Neural progenitor cell (in vitro differentiated cells): ENCODE results near the gene UQCR11. TPM values are rescaled to one million over a fixed set of nuclear protein-coding genes. Genes with fewer than 3 reads are reported as not detected.

Experiments
- DNase-seq: peaks from one replicate; pipeline ENCODE4 v3.0.0-alpha.2; 2016; ENCODE audit warnings: low spot score
- H2AFZ ChIP-seq: fragments of 200-600 bp; sonication (generic); replicated peaks from 2 replicates; pipeline ENCODE4 v1.6.1; 2016; ENCODE audit warnings: antibody characterized with exemption
- H3F3A ChIP-seq: fragments of 200-600 bp; sonication (generic); 2 replicates; pipeline ENCODE4 v1.6.1; 2016; ENCODE audit warnings: antibody characterized with exemption, low read depth
- H3K27ac ChIP-seq: fragments of 200-600 bp; sonication (generic); 2 replicates; pipeline ENCODE4 v1.5.1; 2016; ENCODE audit warnings: mild to moderate bottlenecking
- H3K27me3 ChIP-seq: fragments of 200-600 bp; sonication (generic); 2 replicates; pipeline ENCODE4 v1.6.1; 2016; ENCODE audit warnings: mild to moderate bottlenecking, moderate library complexity
- H3K36me3 ChIP-seq: fragments of 200-600 bp; sonication (generic); 2 replicates; pipeline ENCODE4 v1.5.1; 2016
- H3K4me1 ChIP-seq: fragments of 200-600 bp; sonication (generic); 2 replicates; pipeline ENCODE4 v1.6.1; 2016; ENCODE audit warnings: mixed run types
- H3K4me2 ChIP-seq: fragments of 200-600 bp; sonication (generic); 2 replicates; pipeline ENCODE4 v1.6.1; 2016
- H3K4me3 ChIP-seq: fragments of 200-600 bp; sonication (generic); 2 replicates; pipeline ENCODE4 v1.5.1; 2016
- H3K79me2 ChIP-seq: fragments of 200-600 bp; sonication (generic); 2 replicates; pipeline ENCODE4 v1.6.1; 2016; ENCODE audit warnings: low read depth
- H3K9ac ChIP-seq: fragments of 200-600 bp; sonication (generic); 2 replicates; pipeline ENCODE4 v1.6.1; 2016
- H3K9me3 ChIP-seq: fragments of 200-600 bp; sonication (generic); 2 replicates; pipeline ENCODE4 v1.5.1; 2016; ENCODE audit warnings: low read depth
- H4K20me1 ChIP-seq: fragments of 200-600 bp; sonication (generic); 2 replicates; pipeline ENCODE4 v1.6.1; 2016; ENCODE audit warnings: low read depth
- H3K27ac Mint-ChIP-seq: 3 replicates; pipeline ENCODE4 v1.8.0; 2021; ENCODE audit warnings: mixed read lengths
- H3K27me3 Mint-ChIP-seq: 2 replicates; pipeline ENCODE4 v1.8.0; 2022; ENCODE audit warnings: low read depth, mild to moderate bottlenecking, inconsistent platforms, moderate library complexity, mixed read lengths; ENCODE audit not compliant: insufficient read depth
- H3K36me3 Mint-ChIP-seq: 3 replicates; pipeline ENCODE4 v1.8.0; 2021; ENCODE audit warnings: mixed read lengths
- H3K4me1 Mint-ChIP-seq: 3 replicates; pipeline ENCODE4 v1.8.0; 2021; ENCODE audit warnings: mixed read lengths
- H3K4me3 Mint-ChIP-seq: 3 replicates; pipeline ENCODE4 v1.8.0; 2021; ENCODE audit warnings: mild to moderate bottlenecking, moderate library complexity, mixed read lengths
- H3K9me3 Mint-ChIP-seq: 3 replicates; pipeline ENCODE4 v1.8.0; 2020; ENCODE audit warnings: mixed read lengths
- CTCF ChIP-seq: fragments of 200-600 bp; sonication (generic); IDR thresholded peaks from 2 replicates; pipeline ENCODE4 v1.5.1; 2017; ENCODE audit warnings: antibody characterized with exemption, mild to moderate bottlenecking
- EZH2 ChIP-seq: fragments of 200-600 bp; sonication (generic); IDR thresholded peaks from 2 replicates; pipeline ENCODE4 v1.6.1; 2017; ENCODE audit warnings: antibody characterized with exemption, mild to moderate bottlenecking, moderate library complexity
- EZH2phosphoT487 ChIP-seq: fragments of 200-600 bp; sonication (generic); IDR thresholded peaks from 2 replicates; pipeline ENCODE4 v1.6.1; 2017; ENCODE audit warnings: antibody characterized with exemption
- total RNA-seq: library from RNA; depleted of rRNA; stranded (reverse); fragments of >200 nt; gene quantifications from 2 replicates; pipeline ENCODE4 v1.2.3, GENCODE V29; 2015; ENCODE audit warnings: low replicate concordance

The UQCR11 gene
- total RNA-seq, 1 donor from 2014 or later = 37.4 TPM

- no peaks in the 10 kb centered on the region for H3K4me1 ChIP-seq
- peaks cover 15% of the 10 kb centered on the region for H4K20me1 ChIP-seq
- Mint-ChIP-seq H3K4me3 (no peak overlapping the region), H3K4me1 (peaks cover 8% of the 10 kb centered on the region), H3K27ac (no peak overlapping the region), H3K36me3 (peaks cover 5% of the 10 kb centered on the region), H3K27me3 (peaks cover 8% of the 10 kb centered on the region), H3K9me3 (no peaks in the 10 kb centered on the region)
- H3K4me3 ChIP-seq = no peak overlapping the region
- no peak for TF ChIP-seq EZH2
- no peak for TF ChIP-seq EZH2phosphoT487
- TF ChIP-seq CTCF = no peak
- peak overlapping the region; percentile 53 for H3K27ac ChIP-seq
- no peaks in the 10 kb centered on the region for H3K36me3 ChIP-seq
- H3K4me2 ChIP-seq = no peak overlapping the region
- no peak for DNase-seq
- H3K9ac ChIP-seq = no peak overlapping the region
- H3K79me2 ChIP-seq = peaks cover 3% of the 10 kb centered on the region
- no peaks in the 10 kb centered on the region for H3K9me3 ChIP-seq
- H3F3A ChIP-seq = peaks cover 56% of the 10 kb centered on the region
- no peak overlapping the region for H2AFZ ChIP-seq
- no peaks in the 10 kb centered on the region for H3K27me3 ChIP-seq
Observed at GRCh38 chr19:1609680-1610474, 4.6 kb upstream of the UQCR11 start.

DNA sequence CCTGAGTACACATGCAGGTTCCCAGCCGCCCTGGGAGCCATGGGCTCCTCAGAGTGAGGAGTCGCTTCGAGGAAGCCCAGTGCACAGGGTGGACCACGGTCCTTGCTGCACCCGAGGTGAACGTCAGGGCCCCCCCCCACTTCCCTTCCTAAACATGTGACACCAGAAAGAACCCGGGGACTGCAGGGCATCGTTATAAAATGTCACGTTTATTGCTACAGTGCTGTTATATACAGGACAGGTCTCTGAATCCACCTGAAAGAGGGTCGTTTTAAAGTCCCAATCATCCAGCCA lies 3.8 kb upstream of the UQCR11 start:
- H3K4me3 ChIP-seq = no peak overlapping the region
- H3K27me3 ChIP-seq = no peaks in the 10 kb centered on the region
- peaks cover 56% of the 10 kb centered on the region for H3F3A ChIP-seq
- H3K9me3 ChIP-seq = no peaks in the 10 kb centered on the region
- DNase-seq = no peak
- H3K4me2 ChIP-seq = no peak overlapping the region
- H3K79me2 ChIP-seq = peaks cover 12% of the 10 kb centered on the region
- Mint-ChIP-seq H3K4me1 (peaks cover 14% of the 10 kb centered on the region), H3K36me3 (peaks cover 4% of the 10 kb centered on the region), H3K27me3 (peaks cover 10% of the 10 kb centered on the region), H3K9me3 (no peaks in the 10 kb centered on the region), H3K27ac (no peak overlapping the region), H3K4me3 (no peak overlapping the region)
- peak overlapping the region; percentile 63 for H3K27ac ChIP-seq
- TF ChIP-seq EZH2phosphoT487 (no peak), EZH2 (no peak), CTCF (no peak)
- H2AFZ ChIP-seq = no peak overlapping the region
- H3K4me1 ChIP-seq = peaks cover 3% of the 10 kb centered on the region
- H3K36me3 ChIP-seq = no peaks in the 10 kb centered on the region
- H4K20me1 ChIP-seq = peaks cover 15% of the 10 kb centered on the region
- H3K9ac ChIP-seq = no peak overlapping the region

GRCh38 chr19:1608359-1609102 lies 3.3 kb upstream of the UQCR11 start:
- DNase-seq = no peak
- Mint-ChIP-seq H3K27me3 (peaks cover 10% of the 10 kb centered on the region), H3K36me3 (peaks cover 4% of the 10 kb centered on the region), H3K9me3 (no peaks in the 10 kb centered on the region), H3K4me3 (no peak overlapping the region), H3K27ac (no peak overlapping the region), H3K4me1 (peaks cover 14% of the 10 kb centered on the region)
- Histone ChIP-seq H3K79me2 (peaks cover 17% of the 10 kb centered on the region), H3K27me3 (no peaks in the 10 kb centered on the region), H2AFZ (no peak overlapping the region), H3K4me3 (no peak overlapping the region), H3K9me3 (no peaks in the 10 kb centered on the region), H3F3A (peaks cover 56% of the 10 kb centered on the region), H3K4me1 (peaks cover 5% of the 10 kb centered on the region), H4K20me1 (peaks cover 18% of the 10 kb centered on the region), H3K9ac (no peak overlapping the region), H3K27ac (peak overlapping the region; percentile 63), H3K36me3 (no peaks in the 10 kb centered on the region), H3K4me2 (no peak overlapping the region)
- no peak for TF ChIP-seq EZH2phosphoT487
- TF ChIP-seq CTCF = no peak
- no peak for TF ChIP-seq EZH2
